ENCODE data around the gene PTCHD4.

Gene PTCHD4

GRCh38 chr6:48099713-48100587 is 11.0 kb downstream of the PTCHD4 start:
- DNase-seq (ENCODE audit: low spot score) = no peak

- DNase-seq (ENCODE audit: low spot score) = peak; percentile 9
Observed at GRCh38 chr6:48098923-48099322, 12.1 kb downstream of the PTCHD4 start.

DNA sequence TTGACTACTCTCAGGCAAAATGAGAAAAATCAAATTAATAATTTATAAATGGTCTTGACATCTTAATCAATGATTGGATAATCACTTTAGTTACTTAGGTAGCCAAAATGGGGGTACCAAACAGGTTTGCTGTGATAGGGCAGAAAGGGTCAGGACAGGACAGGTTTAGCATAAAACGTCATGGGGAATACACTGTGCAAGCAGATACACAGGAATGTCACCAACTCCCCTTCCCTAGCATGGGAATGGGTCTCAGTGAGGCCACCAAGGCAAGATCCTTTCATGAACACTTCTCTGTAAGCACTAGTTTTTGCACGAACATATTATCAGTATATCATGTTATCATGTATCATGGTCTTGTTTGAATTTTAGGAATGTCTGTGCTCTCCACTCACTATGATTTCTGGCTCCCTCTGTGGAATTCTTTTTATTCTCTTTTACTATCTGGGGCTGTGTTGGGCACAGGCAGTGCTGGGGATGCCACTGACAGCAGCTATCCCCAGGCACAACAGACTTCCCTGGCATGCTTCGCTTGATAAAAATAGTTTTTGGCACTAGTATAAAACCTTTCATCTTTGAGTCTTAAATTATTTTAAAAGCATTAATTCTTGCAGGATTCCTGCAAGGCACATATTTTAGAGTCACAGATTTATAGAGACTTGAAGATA is 18.3 kb downstream of the PTCHD4 start:
- DNase-seq (ENCODE audit: low spot score) = no peak

- no peak for DNase-seq (ENCODE audit: low spot score)
Observed at GRCh38 chr6:48090546-48090945, 20.5 kb downstream of the PTCHD4 start.

- DNase-seq (ENCODE audit: low spot score) = no peak
Observed at GRCh38 chr6:48087448-48087847, 23.5 kb downstream of the PTCHD4 start.

DNA sequence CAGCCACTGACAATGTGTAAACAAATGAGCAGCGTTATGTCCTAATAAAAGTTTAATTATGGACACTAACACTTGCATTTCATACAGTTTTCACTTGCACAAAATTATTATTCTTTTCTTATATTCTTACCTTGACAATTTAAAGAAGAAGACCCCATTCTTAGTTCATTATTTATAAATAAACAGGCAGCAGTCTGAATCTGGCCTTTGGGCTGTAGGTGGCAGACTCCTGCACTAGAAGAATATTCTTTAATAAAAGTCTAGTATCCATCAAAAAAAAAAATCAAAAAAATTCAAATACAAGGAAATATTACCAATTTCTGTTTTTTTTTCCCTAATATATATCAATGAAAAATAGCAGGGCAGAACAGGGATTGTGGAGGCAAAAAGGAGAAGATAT is 24.8 kb downstream of the PTCHD4 start:
- no peak for DNase-seq (ENCODE audit: low spot score)

DNA sequence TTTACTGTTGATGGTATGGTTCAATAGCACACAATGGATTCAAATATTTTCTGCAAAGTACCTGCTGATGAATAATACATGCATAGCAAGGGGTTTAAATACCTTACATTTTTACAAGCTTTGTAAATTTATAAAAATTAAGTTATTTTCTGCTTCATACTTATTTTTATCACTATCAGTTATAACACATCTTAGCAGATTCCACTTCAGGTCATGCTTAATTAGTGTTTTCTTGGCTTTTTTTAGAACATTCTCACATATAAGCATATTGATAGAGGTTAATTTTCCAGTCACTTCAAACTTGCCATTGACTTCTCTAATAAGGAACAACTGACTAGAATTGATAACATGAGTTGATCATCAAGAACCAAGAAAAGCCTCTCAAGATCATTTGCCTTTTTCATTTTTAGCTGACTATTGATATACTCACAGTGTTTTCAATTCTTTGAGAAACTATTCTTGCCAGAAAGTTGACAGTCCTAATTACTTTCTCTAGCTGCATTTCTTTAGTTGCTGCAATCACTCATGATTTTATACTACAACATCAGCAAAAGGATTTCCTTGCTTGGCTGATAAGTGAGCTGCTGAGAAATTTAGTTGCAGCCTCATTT is 25.8 kb downstream of the PTCHD4 start:
- no peak for DNase-seq (ENCODE audit: low spot score)

GRCh38 chr6:48084201-48084600 is 26.8 kb downstream of the PTCHD4 start:
- no peak for DNase-seq (ENCODE audit: low spot score)

DNA sequence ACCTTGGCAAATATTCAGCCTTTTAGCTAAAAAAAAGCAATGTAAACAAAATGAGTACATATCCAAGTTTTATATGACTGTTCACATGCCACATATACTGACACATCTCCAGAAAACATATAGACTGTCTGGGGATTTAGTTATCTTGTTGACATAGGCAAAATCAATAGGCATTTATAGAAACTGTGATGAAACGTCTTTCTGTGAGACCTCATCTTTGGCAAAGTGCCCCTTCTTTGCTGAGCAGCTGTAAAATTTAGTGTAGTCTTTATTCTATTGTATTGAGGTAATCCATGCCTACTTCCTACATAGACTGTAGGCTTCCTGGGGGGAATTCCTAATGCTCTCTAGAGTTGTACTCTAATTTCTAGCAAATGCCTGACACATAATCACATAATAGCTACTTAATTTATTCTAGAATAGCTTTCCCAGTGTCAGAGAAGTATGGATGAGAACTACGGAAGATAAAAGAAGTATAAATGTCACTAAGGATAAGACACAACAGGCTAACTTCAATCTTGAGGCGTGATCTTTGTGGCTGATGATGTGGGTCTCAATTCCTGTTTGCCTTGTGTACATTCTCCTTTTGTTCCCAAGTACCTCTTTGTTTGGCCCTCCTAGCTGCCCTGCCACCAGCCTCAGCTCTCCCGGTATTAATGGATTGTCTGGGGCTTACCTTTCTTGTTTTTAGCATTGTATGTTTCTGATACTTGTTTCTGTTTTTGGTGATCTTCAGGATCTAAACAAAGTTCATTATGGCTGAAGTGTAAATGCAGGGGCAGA is 30.6 kb downstream of the PTCHD4 start:
- DNase-seq (ENCODE audit: low spot score) = no peak

DNA sequence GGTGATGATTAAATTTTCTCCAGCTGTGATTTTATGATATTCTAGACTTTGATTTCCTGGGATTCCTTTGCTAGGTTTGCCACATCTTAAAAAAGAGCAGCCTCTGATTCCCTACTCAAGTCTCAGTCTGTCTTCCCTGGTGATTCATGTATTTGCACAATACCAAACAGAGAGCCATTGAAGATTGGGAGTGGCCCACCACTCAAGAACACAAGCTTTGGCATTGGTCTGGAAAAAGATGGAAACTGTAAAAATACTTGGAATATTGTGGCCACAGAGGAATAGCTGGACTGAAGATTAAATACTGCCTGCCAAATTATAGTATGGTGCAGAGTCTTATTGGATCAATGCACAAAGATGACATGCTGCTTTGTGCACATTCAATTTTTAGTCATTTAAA is 32.9 kb downstream of the PTCHD4 start:
- no peak for DNase-seq (ENCODE audit: low spot score)

DNA sequence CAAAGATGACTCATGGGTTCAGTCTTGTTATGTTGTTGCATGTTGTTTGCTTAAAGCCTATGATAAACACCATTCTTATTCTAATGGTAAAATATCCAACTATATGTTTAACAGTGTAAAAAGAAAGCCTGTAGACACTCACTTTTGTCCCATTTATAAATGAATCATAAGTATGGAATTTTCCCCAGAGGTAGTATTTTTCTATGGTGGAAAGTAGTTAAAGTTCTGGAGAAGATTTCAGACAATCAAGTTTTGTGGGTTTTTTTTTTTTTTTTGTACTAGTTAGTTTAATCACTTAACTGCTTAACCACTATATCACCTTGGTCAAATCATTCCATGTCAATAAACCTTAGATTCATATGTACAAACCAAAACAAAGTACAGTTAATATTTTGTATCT is 35.8 kb downstream of the PTCHD4 start:
- no peak for DNase-seq (ENCODE audit: low spot score)

DNA sequence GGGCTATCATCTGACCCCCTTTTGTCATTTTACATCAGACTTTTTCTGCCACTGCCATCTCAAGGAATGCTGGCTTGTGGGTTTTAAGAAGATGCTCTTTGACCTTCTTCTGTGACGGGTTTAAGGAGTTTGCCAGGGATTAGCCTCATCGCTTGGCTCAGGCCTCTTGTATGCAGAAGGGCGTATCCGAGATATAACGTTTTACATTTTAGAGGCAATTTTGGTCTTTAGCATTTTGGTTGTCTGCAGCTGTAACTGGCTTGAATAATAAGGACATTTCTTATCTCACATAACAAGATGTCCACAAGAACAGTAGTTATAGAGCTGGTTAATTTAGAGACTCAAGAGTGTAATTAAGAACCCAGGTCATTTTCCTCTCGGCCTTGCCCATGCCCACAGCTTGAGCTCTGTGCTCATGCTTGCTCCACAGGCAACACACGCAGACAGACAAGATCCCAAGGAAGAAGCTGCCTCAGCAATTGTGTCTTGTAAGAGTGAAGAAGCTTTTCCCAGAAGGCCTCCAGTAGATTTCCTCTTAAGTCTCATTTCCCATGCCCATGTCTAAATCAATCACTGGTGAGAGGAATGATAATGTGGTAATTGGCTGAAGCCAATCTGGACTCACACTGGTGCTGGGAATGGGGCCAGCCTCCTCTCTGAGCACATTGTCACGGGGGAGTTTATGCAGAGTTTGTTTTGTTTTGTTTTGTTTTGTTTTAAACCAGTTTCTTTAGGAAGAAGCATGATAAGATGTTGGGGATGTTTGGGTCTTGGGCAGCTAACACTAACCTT is 36.8 kb downstream of the PTCHD4 start:
- no peak for DNase-seq (ENCODE audit: low spot score)

- no peak for DNase-seq (ENCODE audit: low spot score)
Observed at GRCh38 chr6:48071833-48072232, 39.2 kb downstream of the PTCHD4 start.

DNA sequence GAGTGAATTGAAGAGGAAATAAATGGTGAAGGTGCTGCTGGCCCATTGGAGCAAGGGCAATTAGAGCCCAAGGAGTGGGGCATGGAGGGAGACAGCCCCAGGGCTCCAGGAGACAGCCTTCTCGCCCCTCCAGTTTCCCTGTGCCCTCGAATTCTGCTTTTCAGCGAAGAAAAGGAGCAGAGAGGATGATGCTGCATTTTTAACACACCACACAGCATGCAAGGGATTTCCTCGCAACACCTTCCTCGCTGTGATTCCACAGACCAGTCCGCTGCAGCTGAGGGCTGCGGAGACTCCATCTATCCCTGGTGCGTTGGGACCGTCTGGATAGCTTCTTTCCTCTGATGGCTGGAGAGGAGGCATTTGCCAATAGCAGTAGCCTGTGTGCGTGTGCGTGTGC is 41.7 kb downstream of the PTCHD4 start:
- DNase-seq (ENCODE audit: low spot score) = no peak

DNA sequence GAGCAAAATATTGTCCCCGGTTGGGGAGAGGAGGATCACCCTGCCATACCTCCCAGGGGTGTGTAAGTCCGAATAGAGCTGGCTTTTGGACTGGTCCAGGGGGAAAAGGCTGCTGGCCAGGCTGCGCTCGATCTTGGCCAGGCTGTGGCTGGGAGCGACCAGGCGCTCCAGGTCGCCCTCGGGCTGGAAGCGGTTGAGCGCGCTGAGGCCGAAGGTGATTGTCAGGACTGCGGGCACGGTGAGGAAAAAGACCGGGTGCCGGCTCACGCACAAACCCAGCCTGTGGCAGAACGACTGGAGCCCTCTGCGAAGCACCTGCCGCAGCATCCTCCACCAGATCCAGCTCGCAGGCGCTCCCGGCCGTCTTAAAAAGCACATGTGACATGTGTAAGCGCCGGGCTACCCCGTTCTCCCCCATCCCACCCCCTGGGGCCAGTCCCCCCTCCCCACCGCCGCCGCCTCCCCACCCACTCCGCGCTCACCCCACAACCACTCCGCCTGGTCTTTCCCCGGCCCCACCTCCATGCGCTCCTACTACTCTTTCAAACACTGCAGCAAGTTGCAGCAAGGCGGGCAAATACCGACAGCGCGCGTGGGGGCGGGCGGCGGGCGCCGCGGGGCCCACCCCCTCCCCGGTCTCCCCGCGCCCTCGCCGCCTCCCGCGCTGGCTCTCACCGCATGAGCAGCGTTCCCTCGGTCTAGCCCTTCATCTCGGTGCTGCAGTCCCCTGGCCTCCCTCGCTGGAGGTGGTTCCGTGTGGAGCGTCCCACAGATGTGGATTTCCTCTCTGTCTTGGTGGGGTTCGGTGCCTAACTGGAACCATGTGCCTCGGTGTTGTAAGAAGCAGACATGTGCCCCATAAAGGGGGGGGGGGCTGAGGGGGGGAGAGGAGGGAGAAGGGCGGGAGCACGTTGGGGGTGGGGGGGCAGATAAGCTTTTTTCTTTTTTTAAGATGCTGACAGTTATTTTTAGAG is 42.4 kb downstream of the PTCHD4 start:
- peak; percentile 10 for DNase-seq (ENCODE audit: low spot score)

DNA sequence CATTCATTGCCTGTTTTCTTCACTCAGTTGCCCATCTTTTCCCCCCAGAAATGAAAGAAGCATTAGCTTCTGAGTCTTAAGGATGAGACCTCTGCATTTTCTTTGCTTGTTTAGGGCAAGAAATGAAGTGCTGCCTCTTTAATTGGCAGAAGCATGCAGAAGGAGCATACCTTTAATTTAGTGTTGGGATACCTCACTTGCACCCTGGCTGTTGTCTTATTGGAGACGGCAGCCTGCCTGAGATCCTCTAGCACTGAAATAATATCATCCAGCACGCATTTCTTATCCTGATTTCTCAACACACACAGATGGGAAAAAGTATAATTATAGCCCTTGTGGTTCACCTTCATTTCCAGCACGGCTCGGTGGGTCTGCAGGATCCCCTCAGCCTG is 43.1 kb downstream of the PTCHD4 start:
- DNase-seq (ENCODE audit: low spot score) = no peak

- DNase-seq (ENCODE audit: low spot score) = no peak
Observed at GRCh38 chr6:48067148-48067712, 43.8 kb downstream of the PTCHD4 start.

DNA sequence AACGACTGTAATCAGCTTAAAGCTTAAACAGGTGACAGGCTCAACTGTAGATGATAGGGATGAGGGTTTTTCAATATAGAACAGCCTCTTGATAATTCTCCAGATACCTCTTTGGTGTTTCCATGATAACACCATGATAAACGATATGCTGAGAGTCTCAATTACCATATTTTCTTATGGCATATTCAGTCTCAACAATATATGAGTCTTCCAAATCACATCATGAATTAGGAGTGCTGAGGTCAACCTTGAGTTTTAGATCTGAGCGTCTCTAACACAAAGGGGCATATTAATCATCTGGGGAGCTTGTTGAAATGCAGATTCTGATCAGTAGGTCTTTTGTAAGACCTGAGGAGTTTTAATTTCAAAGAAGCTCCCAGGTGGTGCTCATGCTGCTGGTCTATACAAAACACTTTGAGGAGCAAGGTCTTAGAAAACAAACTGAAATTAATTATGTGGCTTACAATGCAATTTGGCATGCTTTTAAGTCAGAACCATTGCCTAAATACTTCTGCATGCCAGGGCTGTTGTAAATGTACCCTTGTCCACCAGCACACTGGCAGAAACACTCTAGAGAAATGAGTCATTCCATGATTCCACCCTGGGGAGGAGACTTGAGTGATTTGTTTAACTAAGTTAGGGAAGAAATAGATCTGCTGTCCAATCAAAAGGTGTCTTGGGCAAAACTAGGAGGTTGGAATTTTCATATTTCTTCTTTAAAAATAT is 49.6 kb downstream of the PTCHD4 start:
- DNase-seq (ENCODE audit: low spot score) = peak; percentile 14

Measured in AG20443 (cell line).